ENCODE results near the gene CHST11. TPM values are rescaled to one million over a fixed set of nuclear protein-coding genes. Genes with fewer than 3 reads are reported as not detected.

The CHST11 gene
- total and polyA plus RNA-seq, 9 of the 15 experiments (the other 6 are each of a cell fraction or from before 2014, with no cell fraction given), result 2.3 to 38.7 (median 15.0) TPM

DNA sequence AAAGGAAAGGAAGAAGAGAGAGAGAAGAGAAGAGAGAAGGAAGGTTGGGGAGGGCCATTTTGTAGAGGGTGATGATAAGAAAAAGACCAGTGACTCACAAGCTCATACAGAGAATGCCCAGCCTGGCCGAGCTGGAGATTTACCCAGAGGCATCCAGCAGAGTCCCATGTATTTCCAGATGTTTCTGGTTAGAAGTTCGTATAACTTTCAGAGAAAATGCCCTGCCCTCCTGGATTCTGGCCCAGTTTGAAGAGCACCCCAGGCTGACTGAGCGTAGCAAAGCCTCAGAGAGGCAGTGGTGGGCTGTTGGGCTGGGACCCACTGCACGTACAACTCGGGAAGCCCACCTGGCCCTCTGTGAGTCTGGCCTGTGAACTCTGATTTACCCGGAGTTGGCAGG is 279.6 kb downstream of the CHST11 start:
- H3K27me3 ChIP-seq (ENCODE audit: control insufficient read depth in 2 of 2, insufficient read depth in 2 of 2, low read length in 2 of 2), result no peaks in the 10 kb centered on the region
- no peak overlapping the region for H3K4me3 ChIP-seq
- POLR2A ChIA-PET, result no interaction called here
- H3K9me3 ChIP-seq (replicated peaks; ENCODE audit: control insufficient read depth, insufficient read depth, low read depth, low read length), result no peaks in the 10 kb centered on the region
- no TSS peak for BruUV-seq (replicated peaks)
- no peak for TF ChIP-seq YBX1 (IDR thresholded peaks at IDR 0.05)
- TF ChIP-seq ZNF644 (tag; IDR thresholded peaks at IDR 0.05; ENCODE audit: low read depth), result no peak
- no peak for TF ChIP-seq ESRRB (CRISPR knock-in tag; IDR thresholded peaks at IDR 0.05; ENCODE audit: borderline replicate concordance)
- no peak for TF ChIP-seq TAF7 (tag; IDR thresholded peaks at IDR 0.05)
- TF ChIP-seq, protein P1, sequence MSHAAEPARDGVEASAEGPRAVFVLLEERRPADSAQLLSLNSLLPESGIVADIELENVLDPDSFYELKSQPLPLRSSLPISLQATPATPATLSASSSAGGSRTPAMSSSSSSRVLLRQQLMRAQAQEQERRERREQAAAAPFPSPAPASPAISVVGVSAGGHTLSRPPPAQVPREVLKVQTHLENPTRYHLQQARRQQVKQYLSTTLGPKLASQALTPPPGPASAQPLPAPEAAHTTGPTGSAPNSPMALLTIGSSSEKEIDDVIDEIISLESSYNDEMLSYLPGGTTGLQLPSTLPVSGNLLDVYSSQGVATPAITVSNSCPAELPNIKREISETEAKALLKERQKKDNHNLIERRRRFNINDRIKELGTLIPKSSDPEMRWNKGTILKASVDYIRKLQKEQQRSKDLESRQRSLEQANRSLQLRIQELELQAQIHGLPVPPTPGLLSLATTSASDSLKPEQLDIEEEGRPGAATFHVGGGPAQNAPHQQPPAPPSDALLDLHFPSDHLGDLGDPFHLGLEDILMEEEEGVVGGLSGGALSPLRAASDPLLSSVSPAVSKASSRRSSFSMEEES (CRISPR knock-in tag; IDR thresholded peaks at IDR 0.05), result no peak
- TF ChIP-seq ZNF212 (CRISPR knock-in tag; IDR thresholded peaks at IDR 0.05), result no peak
- TF ChIP-seq, protein P2, sequence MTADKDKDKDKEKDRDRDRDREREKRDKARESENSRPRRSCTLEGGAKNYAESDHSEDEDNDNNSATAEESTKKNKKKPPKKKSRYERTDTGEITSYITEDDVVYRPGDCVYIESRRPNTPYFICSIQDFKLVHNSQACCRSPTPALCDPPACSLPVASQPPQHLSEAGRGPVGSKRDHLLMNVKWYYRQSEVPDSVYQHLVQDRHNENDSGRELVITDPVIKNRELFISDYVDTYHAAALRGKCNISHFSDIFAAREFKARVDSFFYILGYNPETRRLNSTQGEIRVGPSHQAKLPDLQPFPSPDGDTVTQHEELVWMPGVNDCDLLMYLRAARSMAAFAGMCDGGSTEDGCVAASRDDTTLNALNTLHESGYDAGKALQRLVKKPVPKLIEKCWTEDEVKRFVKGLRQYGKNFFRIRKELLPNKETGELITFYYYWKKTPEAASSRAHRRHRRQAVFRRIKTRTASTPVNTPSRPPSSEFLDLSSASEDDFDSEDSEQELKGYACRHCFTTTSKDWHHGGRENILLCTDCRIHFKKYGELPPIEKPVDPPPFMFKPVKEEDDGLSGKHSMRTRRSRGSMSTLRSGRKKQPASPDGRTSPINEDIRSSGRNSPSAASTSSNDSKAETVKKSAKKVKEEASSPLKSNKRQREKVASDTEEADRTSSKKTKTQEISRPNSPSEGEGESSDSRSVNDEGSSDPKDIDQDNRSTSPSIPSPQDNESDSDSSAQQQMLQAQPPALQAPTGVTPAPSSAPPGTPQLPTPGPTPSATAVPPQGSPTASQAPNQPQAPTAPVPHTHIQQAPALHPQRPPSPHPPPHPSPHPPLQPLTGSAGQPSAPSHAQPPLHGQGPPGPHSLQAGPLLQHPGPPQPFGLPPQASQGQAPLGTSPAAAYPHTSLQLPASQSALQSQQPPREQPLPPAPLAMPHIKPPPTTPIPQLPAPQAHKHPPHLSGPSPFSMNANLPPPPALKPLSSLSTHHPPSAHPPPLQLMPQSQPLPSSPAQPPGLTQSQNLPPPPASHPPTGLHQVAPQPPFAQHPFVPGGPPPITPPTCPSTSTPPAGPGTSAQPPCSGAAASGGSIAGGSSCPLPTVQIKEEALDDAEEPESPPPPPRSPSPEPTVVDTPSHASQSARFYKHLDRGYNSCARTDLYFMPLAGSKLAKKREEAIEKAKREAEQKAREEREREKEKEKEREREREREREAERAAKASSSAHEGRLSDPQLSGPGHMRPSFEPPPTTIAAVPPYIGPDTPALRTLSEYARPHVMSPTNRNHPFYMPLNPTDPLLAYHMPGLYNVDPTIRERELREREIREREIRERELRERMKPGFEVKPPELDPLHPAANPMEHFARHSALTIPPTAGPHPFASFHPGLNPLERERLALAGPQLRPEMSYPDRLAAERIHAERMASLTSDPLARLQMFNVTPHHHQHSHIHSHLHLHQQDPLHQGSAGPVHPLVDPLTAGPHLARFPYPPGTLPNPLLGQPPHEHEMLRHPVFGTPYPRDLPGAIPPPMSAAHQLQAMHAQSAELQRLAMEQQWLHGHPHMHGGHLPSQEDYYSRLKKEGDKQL (CRISPR knock-in tag; IDR thresholded peaks at IDR 0.05; ENCODE audit: borderline replicate concordance), result no peak
- no peak for TF ChIP-seq FOXM1 (IDR thresholded peaks at IDR 0.05; ENCODE audit: low read depth)
- TF ChIP-seq FOXM1 (CRISPR knock-in tag; IDR thresholded peaks at IDR 0.05; ENCODE audit: low read depth), result no peak
- 48% methylated on average over 6 of the region's 6 CpGs for WGBS (ENCODE audit: insufficient coverage, low coverage, missing lambda C conversion rate)
- intact Hi-C loops (cut with micrococcal nuclease), result no loop called here
- no peaks in the 10 kb centered on the region for H3K79me2 ChIP-seq (ENCODE audit: control insufficient read depth, insufficient read depth, low read length)
- no peak overlapping the region for H3K4me2 ChIP-seq (ENCODE audit: insufficient read depth, low read length)
- no peak overlapping the region for H3K27ac ChIP-seq (ENCODE audit: extremely low read depth, low read depth, low read length)
- H3K9me1 ChIP-seq (ENCODE audit: control insufficient read depth, insufficient read depth, low read length), result no peaks in the 10 kb centered on the region
- CTCF ChIA-PET (ENCODE audit: low intra/inter-chr PET ratio), result no interaction called here
- in situ Hi-C loops (cut with MboI), result no loop called here
- no peak overlapping the region for H2AFZ ChIP-seq (ENCODE audit: low read depth, low read length)
- H3K36me3 ChIP-seq (ENCODE audit: control insufficient read depth, insufficient read depth, low read length), result no peaks in the 10 kb centered on the region
- H3K9ac ChIP-seq (ENCODE audit: insufficient read depth in 1 of 2, low read depth in 2 of 2, low read length in 2 of 2), result 0 out of 4 replicates have a peak overlapping the region, but pooled peaks of 1 of the 2 experiments have one; percentile 3
- no peak for FAIRE-seq
- peaks cover 3% of the 10 kb centered on the region; the same call in 1 of the 2 replicates for H4K20me1 ChIP-seq (replicated peaks; ENCODE audit: control insufficient read depth, insufficient read depth, low read length)
- no peak for DNase-seq (ENCODE audit: extremely low read depth in 1 of 4, low spot score in 3 of 4)
- ATAC-seq, result no peak
- H3K4me1 ChIP-seq (replicated peaks in 1 of 2; ENCODE audit: control insufficient read depth in 2 of 2, insufficient read depth in 2 of 2, low read length in 2 of 2), result peaks cover 0 to 3% of the 10 kb centered on the region in 2 experiments; a peak in 1 of 5 replicates
